ENCODE data around the gene MS4A4E. TPM values are rescaled to one million over a fixed set of nuclear protein-coding genes. Genes with fewer than 3 reads are reported as not detected.
"Not testable (repeated sequence)": the region's sequence is repeated elsewhere in the genome, so short reads cannot be mapped to it uniquely, and the experiment has no call there.

Gene MS4A4E
- total RNA-seq, 1 experiment from 2014 or later, result 0.42 TPM

DNA sequence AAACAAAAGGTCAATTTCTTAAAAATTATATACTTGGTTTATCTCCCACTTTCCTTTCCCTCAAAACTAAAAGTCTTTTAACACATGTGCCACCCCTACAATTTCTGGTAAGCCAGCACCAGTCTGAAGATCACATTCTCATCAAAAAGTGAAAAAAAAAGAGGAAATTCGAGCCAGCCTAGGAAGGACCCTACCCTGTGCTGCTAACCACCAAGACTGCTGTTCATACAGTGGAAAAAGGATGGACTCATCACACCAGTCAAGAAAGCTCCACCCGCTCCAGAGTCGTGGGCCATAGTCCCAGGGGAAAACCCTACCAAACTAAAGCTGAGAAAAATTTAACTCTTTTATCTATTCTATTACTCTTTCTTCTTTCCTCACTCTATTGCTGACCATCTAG is 54.5 kb downstream of the MS4A4E start:
- not testable (repeated sequence) for H3K18ac ChIP-seq (ENCODE audit: insufficient read length, low read depth, low read length); H3K27me3 ChIP-seq (ENCODE audit: insufficient read depth, low read length); H3K14ac ChIP-seq (ENCODE audit: insufficient read depth, low read length); H3K4me1 ChIP-seq (ENCODE audit: insufficient read depth, low read length); H3K4me3 Mint-ChIP-seq; H3K4me1 Mint-ChIP-seq; H3K9ac ChIP-seq (ENCODE audit: extremely low read depth, insufficient read length, low read length); H3K9me3 ChIP-seq (ENCODE audit: control insufficient read depth, low read depth, low read length); H2BK12ac ChIP-seq (ENCODE audit: insufficient read length, low read depth, low read length); H3K27ac ChIP-seq (ENCODE audit: insufficient read length, low read depth, low read length); H2AK5ac ChIP-seq (ENCODE audit: insufficient read length, low read length); H3K79me1 ChIP-seq (ENCODE audit: insufficient read depth, low read depth, low read length, poor library complexity, severe bottlenecking); H3K79me2 ChIP-seq (ENCODE audit: insufficient read depth, low read length); H2BK15ac ChIP-seq (ENCODE audit: low read depth, low read length); H3K23me2 ChIP-seq (ENCODE audit: insufficient read length, low read depth, low read length, poor library complexity, severe bottlenecking); H3K56ac ChIP-seq (ENCODE audit: insufficient read length, low read depth, low read length); H2BK5ac ChIP-seq (ENCODE audit: insufficient read length, low read length); DNase-seq; H4K91ac ChIP-seq (ENCODE audit: insufficient read length, low read depth, low read length); H3K27me3 Mint-ChIP-seq (ENCODE audit: low read depth); H3T11ph ChIP-seq (ENCODE audit: low read length); H4K5ac ChIP-seq (ENCODE audit: insufficient read length, low read depth, low read length); H3K23ac ChIP-seq (ENCODE audit: insufficient read length, low read depth, low read length); H3K4me2 ChIP-seq (ENCODE audit: insufficient read depth, insufficient read length, low read length); H2AFZ ChIP-seq (ENCODE audit: low read length); H4K20me1 ChIP-seq (ENCODE audit: control insufficient read depth, insufficient read depth, insufficient read length); H3K4ac ChIP-seq (ENCODE audit: low read depth, low read length); H3K27ac Mint-ChIP-seq; H2BK20ac ChIP-seq (ENCODE audit: low read depth, low read length, poor library complexity, severe bottlenecking); H2BK120ac ChIP-seq (ENCODE audit: low read depth, low read length, poor library complexity, severe bottlenecking); H4K8ac ChIP-seq (replicated peaks; ENCODE audit: insufficient read length, low read depth, low read length)
- WGBS (ENCODE audit: extremely low coverage, insufficient read length, low lambda C conversion rate), result no CpG with 5 or more reads among the region's 3 CpGs
- Mint-ChIP-seq H3K36me3 (ENCODE audit: insufficient read depth in 1 of 3, low read depth in 3 of 3) (peaks cover 10 to 19% (median 13%) of the 10 kb centered on the region in 3 experiments), H3K9me3 (peaks cover 30 to 38% of the 10 kb centered on the region in 2 experiments)

GRCh38 chr11:60186128-60186527 is 56.8 kb downstream of the MS4A4E start:
- not testable (repeated sequence) for H3T11ph ChIP-seq (ENCODE audit: low read length); H3K18ac ChIP-seq (ENCODE audit: insufficient read length, low read depth, low read length); H2BK120ac ChIP-seq (ENCODE audit: low read depth, low read length, poor library complexity, severe bottlenecking); H4K20me1 ChIP-seq (ENCODE audit: control insufficient read depth, insufficient read depth, insufficient read length); H3K4ac ChIP-seq (ENCODE audit: low read depth, low read length); H3K79me1 ChIP-seq (ENCODE audit: insufficient read depth, low read depth, low read length, poor library complexity, severe bottlenecking); H3K4me1 Mint-ChIP-seq; H3K27ac Mint-ChIP-seq; H4K91ac ChIP-seq (ENCODE audit: insufficient read length, low read depth, low read length); H3K9me3 ChIP-seq (ENCODE audit: control insufficient read depth, low read depth, low read length); H2AFZ ChIP-seq (ENCODE audit: low read length); H3K27me3 ChIP-seq (ENCODE audit: insufficient read depth, low read length); H2BK15ac ChIP-seq (ENCODE audit: low read depth, low read length); H3K4me3 Mint-ChIP-seq; H2AK5ac ChIP-seq (ENCODE audit: insufficient read length, low read length); DNase-seq; H2BK20ac ChIP-seq (ENCODE audit: low read depth, low read length, poor library complexity, severe bottlenecking); H3K14ac ChIP-seq (ENCODE audit: insufficient read depth, low read length); H4K8ac ChIP-seq (replicated peaks; ENCODE audit: insufficient read length, low read depth, low read length); H4K5ac ChIP-seq (ENCODE audit: insufficient read length, low read depth, low read length); H3K27ac ChIP-seq (ENCODE audit: insufficient read length, low read depth, low read length); H2BK12ac ChIP-seq (ENCODE audit: insufficient read length, low read depth, low read length); H3K23me2 ChIP-seq (ENCODE audit: insufficient read length, low read depth, low read length, poor library complexity, severe bottlenecking); H3K9ac ChIP-seq (ENCODE audit: extremely low read depth, insufficient read length, low read length); H3K23ac ChIP-seq (ENCODE audit: insufficient read length, low read depth, low read length); H3K56ac ChIP-seq (ENCODE audit: insufficient read length, low read depth, low read length); H2BK5ac ChIP-seq (ENCODE audit: insufficient read length, low read length); H3K4me1 ChIP-seq (ENCODE audit: insufficient read depth, low read length); H3K4me2 ChIP-seq (ENCODE audit: insufficient read depth, insufficient read length, low read length); H3K27me3 Mint-ChIP-seq (ENCODE audit: low read depth); H3K79me2 ChIP-seq (ENCODE audit: insufficient read depth, low read length)
- WGBS (ENCODE audit: extremely low coverage, insufficient read length, low lambda C conversion rate), result no CpG with 5 or more reads among the region's 2 CpGs
- peaks cover 5 to 14% (median 7%) of the 10 kb centered on the region in 3 experiments; a peak in 6 of 7 replicates for H3K36me3 Mint-ChIP-seq (ENCODE audit: insufficient read depth in 1 of 3, low read depth in 3 of 3)
- H3K9me3 Mint-ChIP-seq, result peaks cover 18 to 22% of the 10 kb centered on the region in 2 experiments

Data from H9 (cell line).